HG03045 (cell line): ENCODE measurements around the gene GSAP.

Experiments used
- ATAC-seq: cut with Tn5 transposase; IDR thresholded peaks from one replicate; pipeline ENCODE4 v1.9.1; 2021; ENCODE audit warnings: mild to moderate bottlenecking, moderate library complexity; ENCODE audit not compliant: unreplicated experiment

GSAP gene

DNA sequence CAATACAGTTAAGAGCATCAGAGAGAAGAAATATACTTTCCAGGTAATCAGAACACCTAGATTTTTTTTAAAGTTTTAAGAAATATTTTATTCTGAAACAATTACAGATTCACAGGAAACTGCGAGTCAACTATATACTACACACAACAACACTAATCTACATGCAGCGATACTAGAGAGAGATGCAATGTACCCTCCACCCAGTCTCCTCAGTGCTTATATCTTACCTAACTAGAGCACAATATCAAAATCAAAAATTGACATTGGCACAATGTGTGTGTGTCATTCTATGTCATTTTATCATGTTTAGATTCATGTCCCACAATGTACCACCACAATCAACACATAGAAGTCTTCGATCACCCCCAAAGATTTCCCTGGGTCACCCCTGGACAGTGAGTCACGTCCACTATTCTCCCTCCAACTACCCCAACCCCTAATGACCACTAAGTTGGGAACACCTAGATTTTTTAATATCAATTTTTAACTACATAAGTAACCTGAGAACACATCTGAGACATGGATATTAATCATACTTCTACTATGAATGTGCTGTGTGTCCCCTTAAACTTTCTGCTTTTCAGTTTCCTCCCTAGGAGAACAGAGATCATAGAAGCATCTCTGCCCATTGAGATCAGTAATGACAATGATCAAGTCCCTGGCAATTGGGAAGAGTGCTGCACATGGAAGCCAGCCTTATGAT, 86.5 kb downstream of the GSAP start:
- ATAC-seq: peak; percentile 11

- no peak for ATAC-seq
Measured at GRCh38 chr7:77328669-77329068, 87.5 kb downstream of the GSAP start.

GRCh38 chr7:77327932-77328628, 88.1 kb downstream of the GSAP start:
- ATAC-seq: no peak

GRCh38 chr7:77327067-77327931, 88.8 kb downstream of the GSAP start:
- ATAC-seq: no peak

DNA sequence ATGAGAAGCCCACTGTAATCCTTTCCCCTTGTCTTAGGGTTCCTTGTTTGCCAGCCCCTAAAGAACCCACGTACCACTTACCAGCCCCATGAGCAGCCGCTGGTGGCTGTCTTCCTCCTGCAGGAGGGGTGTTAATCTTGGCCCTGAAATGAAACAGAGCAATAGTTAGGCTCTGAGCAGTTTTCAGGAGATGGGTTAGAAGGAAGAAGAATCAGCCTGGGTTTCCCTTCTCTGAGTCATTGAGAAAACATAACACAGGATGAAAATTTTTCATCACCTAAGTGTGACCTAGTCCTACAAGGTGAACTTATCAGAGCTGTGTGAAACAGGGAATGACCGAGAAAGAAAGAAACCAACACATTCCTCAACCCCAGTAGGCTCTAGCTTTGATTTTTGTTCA, 90.0 kb downstream of the GSAP start:
- ATAC-seq: no peak

DNA sequence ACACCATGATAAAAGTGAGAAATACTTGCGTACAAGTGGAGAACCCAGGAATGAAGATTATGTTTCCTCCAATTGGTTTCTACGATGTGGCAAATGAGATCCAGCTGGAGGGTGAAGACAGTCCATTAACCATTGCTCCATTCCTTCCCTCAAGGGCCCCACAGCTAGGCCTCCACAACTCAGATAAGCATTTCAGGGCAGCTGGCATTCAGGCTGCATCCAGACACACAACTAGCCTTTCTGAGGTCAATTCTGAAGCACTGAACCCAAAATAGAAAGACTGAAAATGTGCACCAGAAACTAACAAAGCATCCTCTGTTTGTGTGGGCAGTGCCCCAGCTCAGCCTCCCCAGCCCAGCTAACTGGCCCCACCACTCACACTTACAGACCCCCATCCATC, 94.8 kb downstream of the GSAP start:
- no peak for ATAC-seq

DNA sequence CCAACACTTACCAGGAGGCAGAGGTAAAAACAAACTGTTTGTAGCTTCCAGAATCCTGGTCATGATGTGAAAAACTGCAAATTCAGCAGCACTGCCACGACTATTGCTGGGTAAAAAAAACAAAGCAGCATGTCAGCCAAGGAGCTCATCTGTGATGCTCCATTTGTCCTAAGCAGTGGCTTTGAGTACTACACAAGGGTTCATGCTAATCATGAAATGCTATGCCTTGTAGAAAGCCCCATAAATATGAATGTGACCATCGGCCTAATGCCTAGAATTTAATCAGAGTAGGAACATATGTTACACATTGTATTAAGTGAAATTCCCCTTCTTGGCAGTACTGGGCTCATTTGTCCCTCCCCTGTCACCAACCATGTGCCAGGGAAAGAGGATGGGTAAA, 95.4 kb downstream of the GSAP start:
- ATAC-seq: no peak

GRCh38 chr7:77320137-77320536, 96.0 kb downstream of the GSAP start:
- no peak for ATAC-seq

DNA sequence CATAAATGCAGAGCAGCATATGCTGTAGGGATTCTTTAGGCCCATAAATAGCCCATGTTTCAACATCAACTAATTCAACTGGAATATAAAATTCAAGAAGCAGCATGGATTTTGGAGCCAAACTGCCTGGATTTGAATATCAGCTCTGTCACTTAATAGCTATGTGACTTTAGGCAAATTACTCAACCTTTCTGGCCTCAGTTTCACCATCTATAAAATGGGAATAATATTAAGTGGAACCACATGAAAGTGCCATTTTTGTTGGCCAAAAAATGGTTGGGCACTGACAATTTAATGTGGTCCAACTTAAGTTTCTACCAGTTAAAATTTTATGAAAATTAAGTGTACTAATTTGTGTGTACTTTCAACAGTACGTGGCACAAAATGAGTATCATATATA, 98.1 kb downstream of the GSAP start:
- ATAC-seq: no peak

DNA sequence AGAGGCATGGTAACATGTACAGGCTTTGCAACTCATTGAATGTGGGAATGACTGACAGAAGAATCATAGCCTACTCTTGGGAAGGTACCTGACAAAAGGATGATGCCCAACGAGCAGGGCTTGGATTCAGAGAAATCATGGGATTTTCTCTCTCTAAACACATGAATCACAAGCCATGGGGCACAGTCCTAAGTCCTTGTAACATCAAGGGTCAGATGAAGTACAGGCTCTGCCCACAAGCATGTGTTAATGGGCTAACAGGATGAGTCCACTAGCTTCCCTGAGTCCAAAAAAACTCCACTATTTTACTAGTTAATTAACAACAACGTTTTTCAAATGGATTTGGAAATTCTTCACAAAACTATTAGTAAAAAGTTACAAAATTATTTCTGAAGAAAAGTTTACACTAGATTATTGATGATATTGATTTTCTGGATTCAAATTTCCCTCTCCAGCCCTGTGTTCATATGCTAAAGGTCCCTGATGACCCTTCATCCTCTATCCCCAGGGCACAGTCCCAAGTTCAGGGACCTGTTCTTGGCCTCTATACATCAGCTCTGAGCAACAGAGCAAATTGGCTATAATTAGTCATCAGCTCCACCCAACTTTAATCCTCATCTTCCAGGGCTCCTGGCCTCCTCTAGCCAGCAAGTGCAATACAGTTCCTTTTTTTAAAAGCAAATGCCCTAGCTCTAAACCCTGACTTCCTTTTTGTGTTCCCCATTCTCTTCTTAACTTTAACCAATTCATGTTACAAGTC, 99.8 kb downstream of the GSAP start:
- no peak for ATAC-seq

DNA sequence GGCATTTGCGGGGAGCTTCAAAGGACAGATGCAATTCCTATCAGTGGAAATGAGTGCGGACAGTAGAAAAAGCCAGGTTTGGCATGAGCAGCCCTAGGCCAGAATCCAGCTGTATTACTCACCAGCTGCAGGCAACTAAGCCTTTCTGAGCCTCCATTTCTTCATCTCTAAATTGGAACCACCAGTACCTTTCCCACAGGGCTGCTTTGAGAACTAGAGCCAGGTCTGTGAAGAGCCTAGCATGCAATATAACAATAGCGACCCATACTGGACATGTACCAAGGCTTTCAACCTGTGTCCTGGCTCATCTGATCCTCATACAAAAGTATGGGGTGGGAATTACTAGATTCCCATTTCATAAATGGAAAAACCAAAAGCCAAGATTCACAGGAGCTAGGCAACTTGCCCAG, 101.0 kb downstream of the GSAP start:
- ATAC-seq: no peak

DNA sequence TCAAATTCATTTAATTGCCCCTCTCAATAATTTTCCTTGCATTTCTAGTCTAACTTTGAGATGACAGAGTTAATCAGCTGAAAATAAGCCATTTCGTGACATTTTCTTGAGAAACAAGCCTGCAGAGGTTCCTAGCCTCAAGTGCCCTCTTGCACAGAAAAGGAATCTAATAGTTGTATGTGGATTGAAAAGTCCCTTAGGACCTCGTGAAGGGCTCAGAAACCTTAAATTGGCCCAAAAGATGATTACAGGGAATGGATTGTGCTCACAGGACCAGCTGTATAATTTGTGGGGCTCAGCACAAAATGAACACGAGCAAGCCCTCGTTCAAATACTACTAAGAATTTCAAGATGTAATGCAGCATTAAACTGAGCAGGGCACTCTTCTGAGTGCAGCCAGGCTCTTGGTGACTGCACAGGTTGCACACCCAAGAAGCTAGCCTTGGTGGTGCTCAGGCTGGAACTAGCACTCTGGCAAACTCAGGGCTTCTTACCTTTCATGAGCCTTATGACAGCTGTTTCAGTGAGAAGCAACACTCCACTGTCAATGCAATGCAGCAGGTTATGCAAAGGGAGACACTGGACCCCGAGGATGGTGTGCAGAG, 102.2 kb downstream of the GSAP start:
- no peak for ATAC-seq

DNA sequence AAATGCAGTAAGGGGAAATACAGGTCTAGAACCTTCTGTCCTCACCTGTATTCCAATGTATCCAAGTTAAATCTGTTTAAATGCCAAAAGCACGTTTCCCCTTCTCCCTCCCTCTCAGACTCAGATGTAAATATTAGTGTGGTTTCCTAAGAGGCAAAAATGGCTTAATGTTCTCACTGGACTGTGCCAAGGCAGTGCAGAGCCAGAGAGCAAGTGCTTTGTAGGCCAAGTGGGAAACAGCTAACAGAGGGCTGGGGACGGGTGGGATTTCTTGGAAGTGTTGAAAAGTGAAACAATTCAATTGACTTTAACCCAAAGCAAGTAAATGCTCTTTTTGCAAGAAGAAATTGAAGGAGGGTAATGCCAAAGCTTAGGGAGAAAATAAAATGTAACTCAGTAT, 103.1 kb downstream of the GSAP start:
- ATAC-seq: no peak

DNA sequence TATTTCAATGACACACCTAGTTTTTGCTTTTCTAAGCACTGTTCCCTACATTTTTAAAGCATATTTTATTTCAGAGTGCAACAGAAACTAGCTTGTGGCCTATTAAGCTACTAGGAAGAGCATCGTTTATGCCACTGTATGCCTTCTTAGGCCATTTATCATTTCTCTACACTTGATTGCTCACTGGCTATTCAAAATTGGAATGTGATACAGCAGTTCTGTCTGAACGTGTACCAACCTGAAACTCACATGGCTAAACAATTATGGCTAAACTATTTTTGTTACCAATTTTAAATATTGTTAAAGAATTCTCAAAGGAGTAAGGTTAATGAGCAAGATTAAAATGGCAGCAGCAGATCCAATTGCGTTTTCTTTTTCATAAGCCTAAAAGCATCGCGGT, 105.2 kb downstream of the GSAP start:
- ATAC-seq: no peak

GRCh38 chr7:77309714-77310220, 106.4 kb downstream of the GSAP start:
- no peak for ATAC-seq

- no peak for ATAC-seq
Measured at GRCh38 chr7:77308792-77309191, 107.4 kb downstream of the GSAP start.

DNA sequence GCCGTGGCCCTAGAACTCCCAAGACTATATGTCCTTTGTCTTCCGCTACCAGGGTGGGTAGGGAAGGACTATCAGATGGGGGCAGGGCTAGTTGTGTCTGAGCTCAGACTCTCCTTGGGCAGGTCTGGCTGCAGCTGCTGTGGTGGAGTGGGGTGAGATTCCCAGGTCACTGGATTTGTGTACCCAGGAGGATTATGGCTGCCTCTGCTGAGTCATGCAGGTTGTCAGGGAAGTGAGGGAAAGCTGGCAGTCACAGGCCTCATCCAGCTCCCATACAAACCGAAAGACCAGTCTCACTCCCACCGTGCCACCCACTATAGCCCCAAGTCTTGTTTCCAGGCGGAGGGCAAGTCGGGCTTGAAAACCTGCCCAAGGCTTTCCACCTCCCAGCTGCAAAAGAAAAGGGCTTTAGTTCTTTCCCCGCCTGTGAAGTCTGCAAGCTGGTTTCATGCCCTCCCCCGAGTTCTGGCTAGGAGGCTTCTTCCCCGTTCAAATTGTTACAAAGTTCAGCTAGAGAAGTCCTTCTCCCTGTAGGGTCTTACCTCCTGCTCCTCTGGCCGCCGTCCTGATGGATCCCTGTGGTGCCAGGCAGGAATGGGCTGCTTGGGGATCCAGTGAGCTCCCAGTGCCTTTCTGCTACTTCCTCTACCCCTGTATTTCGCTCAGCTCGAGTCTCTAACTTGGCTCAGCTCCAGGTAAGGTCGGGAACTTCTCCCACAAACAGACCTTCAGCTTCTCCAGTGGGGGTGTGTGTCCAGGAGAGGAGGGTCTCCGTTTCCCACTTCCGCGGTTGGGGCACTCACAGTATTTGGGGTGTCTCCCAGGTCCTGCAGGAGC, 109.7 kb downstream of the GSAP start:
- no peak for ATAC-seq

DNA sequence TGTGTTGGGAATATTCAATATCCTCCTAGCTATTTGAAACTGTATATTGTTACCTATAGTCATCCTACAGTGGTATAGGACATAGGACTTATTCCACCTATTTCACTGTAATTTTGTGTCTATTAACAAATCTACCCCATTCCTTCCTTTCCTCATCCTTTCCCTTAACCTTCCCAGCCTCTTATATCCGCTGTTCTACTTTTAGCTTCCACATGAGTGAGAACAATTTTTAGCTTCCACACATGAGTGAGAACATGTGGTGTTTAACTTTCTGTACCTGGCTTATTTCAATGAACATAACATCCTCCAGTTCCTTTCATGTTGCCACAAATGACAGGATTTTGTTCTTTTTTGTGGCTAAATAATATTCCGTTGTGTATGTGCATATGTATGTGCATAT, 120.6 kb downstream of the GSAP start:
- no peak for ATAC-seq

DNA sequence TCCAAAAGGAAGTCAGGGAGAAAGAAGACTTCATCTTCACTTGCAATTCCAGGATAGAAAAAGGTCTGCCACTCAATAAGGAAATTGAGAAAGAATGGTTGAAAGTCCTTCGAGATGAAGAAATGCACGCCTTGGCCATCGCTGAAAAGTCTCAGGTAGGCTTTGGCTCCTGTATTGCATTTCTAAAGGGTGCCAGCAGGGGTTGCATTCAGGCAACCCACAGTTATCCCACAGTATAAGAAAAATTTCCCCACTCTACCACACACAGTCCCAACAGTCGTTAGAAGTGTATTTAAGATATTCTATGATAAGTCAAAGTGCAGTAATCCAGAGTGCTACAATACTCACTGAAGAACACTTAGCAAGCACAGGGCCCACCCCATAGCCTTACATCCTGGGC, 123.1 kb downstream of the GSAP start:
- ATAC-seq: no peak

DNA sequence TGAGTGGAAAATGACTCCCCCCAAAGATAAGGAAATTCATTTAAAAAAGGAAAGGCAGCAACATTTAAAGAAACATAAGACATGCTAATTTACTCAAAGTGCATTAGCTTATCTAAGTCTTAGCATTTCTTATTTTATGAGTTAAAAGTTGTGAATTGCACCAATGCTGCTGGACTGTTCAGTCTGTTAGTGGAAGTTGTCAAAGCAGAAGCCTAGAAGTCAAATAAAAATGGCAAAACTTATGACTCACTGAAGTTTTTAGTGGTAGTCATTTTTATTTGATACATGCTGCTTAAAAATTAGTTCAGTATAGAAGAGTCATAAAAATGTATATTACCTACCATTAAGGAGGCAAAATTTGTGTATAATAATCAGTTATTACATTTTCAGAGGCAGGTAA, 125.7 kb downstream of the GSAP start:
- no peak for ATAC-seq
